Stimulated activated CD8-positive, alpha-beta memory T cell treated with anti-CD3 and anti-CD28 coated beads, Interleukin-12 subunit alpha, Interleukin-12 subunit beta, amount 100 ng/mL, for 24 hours (primary cell): ENCODE measurements around the gene PLCH2.

Experiments used
- DNase-seq: peaks from one replicate; pipeline ENCODE4 v3.0.0-alpha.2; 2020; ENCODE audit errors: extremely low read depth

Gene PLCH2

GRCh38 chr1:2501041-2501819, 25.1 kb downstream of the PLCH2 start:
- DNase-seq: no peak

- no peak for DNase-seq
Observed at GRCh38 chr1:2501820-2502119, 25.7 kb downstream of the PLCH2 start.

- no peak for DNase-seq
Observed at GRCh38 chr1:2502210-2502609, 26.1 kb downstream of the PLCH2 start.

- no peak for DNase-seq
Observed at GRCh38 chr1:2502661-2503553, 26.8 kb downstream of the PLCH2 start.

GRCh38 chr1:2503554-2504224, 27.6 kb downstream of the PLCH2 start:
- no peak for DNase-seq

- DNase-seq: no peak
Observed at GRCh38 chr1:2504225-2504948, 28.3 kb downstream of the PLCH2 start.

- no peak for DNase-seq
Observed at GRCh38 chr1:2504949-2505272, 28.8 kb downstream of the PLCH2 start.

GRCh38 chr1:2505461-2505994, 29.4 kb downstream of the PLCH2 start:
- no peak for DNase-seq

- DNase-seq: no peak
Observed at GRCh38 chr1:2506007-2506860, 30.1 kb downstream of the PLCH2 start.

- no peak for DNase-seq
Observed at GRCh38 chr1:2506901-2507565, 30.9 kb downstream of the PLCH2 start.

GRCh38 chr1:2507744-2508155, 31.7 kb downstream of the PLCH2 start:
- DNase-seq: no peak

- no peak for DNase-seq
Observed at GRCh38 chr1:2508180-2508579, 32.1 kb downstream of the PLCH2 start.

- DNase-seq: no peak
Observed at GRCh38 chr1:2508751-2509150, 32.7 kb downstream of the PLCH2 start.

- no peak for DNase-seq
Observed at GRCh38 chr1:2509589-2509988, 33.5 kb downstream of the PLCH2 start.

- no peak for DNase-seq
Observed at GRCh38 chr1:2510366-2511155, 34.5 kb downstream of the PLCH2 start.

- no peak for DNase-seq
Observed at GRCh38 chr1:2512862-2513421, 36.9 kb downstream of the PLCH2 start.

- DNase-seq: no peak
Observed at GRCh38 chr1:2513939-2514652, 38.0 kb downstream of the PLCH2 start.
